CD8-positive, alpha-beta memory T cell (primary cell): Measurements from ENCODE around the gene VAV2. TPM values are rescaled to one million over a fixed set of nuclear protein-coding genes. Genes with fewer than 3 reads are reported as not detected.
A peak's percentile ranks its signal among the peaks of the same experiment; 100 is the strongest.

Experiments used
- CTCF ChIA-PET: fragments of 350-600 bp; sonication (Branson Sonifier 250); formaldehyde crosslinking; loops from one replicate; lab custom pipeline; 2021; ENCODE audit warnings: antibody characterized with exemption; lab: Charles Lee
- POLR2A ChIA-PET: fragments of 350-600 bp; sonication (Branson Sonifier 250); formaldehyde crosslinking; loops from one replicate; lab custom pipeline; 2021; ENCODE audit warnings: antibody characterized with exemption; lab: Charles Lee
- DNase-seq, 5 donors: peaks; one replicate each; pipeline versions ENCODE4 v3.0.0 to v3.0.0-alpha.2; 2020 to 2022; ENCODE audit warnings: mixed read lengths in 1 of 5
- H3K27ac ChIP-seq: one replicate; pipeline ENCODE4 v1.7.0; 2013; ENCODE audit warnings: low read depth, mild to moderate bottlenecking, low read length, moderate library complexity
- H3K27me3 ChIP-seq: 2 replicates; pipeline ENCODE4 v1.7.0; 2013; ENCODE audit warnings: low read length, mild to moderate bottlenecking; ENCODE audit not compliant: insufficient read depth, poor library complexity, severe bottlenecking
- H3K36me3 ChIP-seq: 2 replicates; pipeline ENCODE4 v1.7.0; 2013; ENCODE audit warnings: mild to moderate bottlenecking, low read length, moderate library complexity; ENCODE audit not compliant: insufficient read depth
- H3K4me1 ChIP-seq: 2 replicates; pipeline ENCODE4 v1.7.0; 2013; ENCODE audit warnings: mild to moderate bottlenecking, low read length, moderate library complexity; ENCODE audit not compliant: insufficient read depth
- H3K4me3 ChIP-seq: 2 replicates; pipeline ENCODE4 v1.7.0; 2013; ENCODE audit warnings: mild to moderate bottlenecking, low read length
- H3K9me3 ChIP-seq: 2 replicates; pipeline ENCODE4 v1.7.0; 2013; ENCODE audit warnings: mild to moderate bottlenecking, low read length
- H3K27ac Mint-ChIP-seq, 8 donors: one replicate each; pipeline ENCODE4 v1.8.0; 2020 to 2021; ENCODE audit warnings: mixed read lengths in 8 of 8, mild to moderate bottlenecking in 6 of 8, inconsistent platforms in 3 of 8, moderate library complexity in 3 of 8
- H3K27me3 Mint-ChIP-seq, 2 donors: one replicate each; pipeline ENCODE4 v1.8.0; 2020 to 2021; ENCODE audit warnings: mixed read lengths in 2 of 2, mild to moderate bottlenecking in 1 of 2, moderate library complexity in 1 of 2
- H3K36me3 Mint-ChIP-seq, 3 donors: one replicate each; pipeline ENCODE4 v1.8.0; 2020 to 2021; ENCODE audit warnings: mixed read lengths in 3 of 3, inconsistent platforms in 1 of 3, mild to moderate bottlenecking in 1 of 3
- H3K4me1 Mint-ChIP-seq, 3 donors: one replicate each; pipeline ENCODE4 v1.8.0; 2020 to 2021; ENCODE audit warnings: mixed read lengths in 3 of 3, inconsistent platforms in 1 of 3, mild to moderate bottlenecking in 1 of 3
- H3K4me3 Mint-ChIP-seq, 7 donors: one replicate each; pipeline ENCODE4 v1.8.0; 2020 to 2021; ENCODE audit warnings: mixed read lengths in 7 of 7, mild to moderate bottlenecking in 6 of 7, moderate library complexity in 4 of 7, inconsistent platforms in 2 of 7
- H3K9me3 Mint-ChIP-seq, 5 donors: one replicate each; pipeline ENCODE4 v1.8.0; 2020 to 2022; ENCODE audit warnings: mixed read lengths in 5 of 5, mild to moderate bottlenecking in 3 of 5, moderate library complexity in 2 of 5, inconsistent platforms in 1 of 5
- polyA plus RNA-seq: library from polyadenylated mRNA; unstranded; fragments of 300-500 nt; fragmentation: Illumina TruSeq; gene quantifications from one replicate; pipeline ENCODE4 v1.2.3, GENCODE V29; 2021
- total RNA-seq, 2 experiments: library from RNA; stranded (reverse); gene quantifications; one replicate each; pipeline ENCODE4 v1.2.3, GENCODE V29; 2021

The VAV2 gene
- total and polyA plus RNA-seq, 3 experiments from 2014 or later = 1.1 to 7.6 (median 6.0) TPM

DNA sequence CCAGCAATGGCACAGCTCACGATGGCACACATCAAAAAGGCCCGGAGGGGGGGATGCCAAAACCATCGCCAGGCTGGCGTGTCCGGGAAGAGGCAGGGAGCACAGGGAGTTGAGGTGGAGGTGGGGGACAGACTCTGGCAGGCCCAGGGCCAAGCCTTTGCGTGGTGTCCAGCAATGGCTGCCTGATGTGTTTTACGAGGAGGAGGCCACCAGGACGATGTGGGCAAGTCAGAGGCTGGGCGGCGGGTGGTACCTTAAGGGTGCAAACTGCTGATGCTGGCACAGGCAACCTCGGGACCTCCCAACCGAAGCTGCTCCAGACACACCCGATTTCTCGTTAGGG lies 4.7 kb downstream of the VAV2 start:
- H3K4me1 ChIP-seq = no peaks in the 10 kb centered on the region
- DNase-seq = peak in 1 of 5 donors; percentile 19
- ChIA-PET CTCF (no interaction called here), POLR2A (no interaction called here)
- peaks cover 10 to 11% of the 10 kb centered on the region in 2 donors for H3K27me3 Mint-ChIP-seq
- no peak overlapping the region for H3K27ac Mint-ChIP-seq
- H3K4me1 Mint-ChIP-seq = peaks cover 0 to 3% (median 0%) of the 10 kb centered on the region in 3 donors
- no peak overlapping the region for H3K27ac ChIP-seq
- no peaks in the 10 kb centered on the region for H3K9me3 Mint-ChIP-seq
- H3K36me3 Mint-ChIP-seq = peaks cover 0 to 2% (median 0%) of the 10 kb centered on the region in 3 donors
- no peaks in the 10 kb centered on the region for H3K36me3 ChIP-seq
- H3K27me3 ChIP-seq = no peaks in the 10 kb centered on the region
- no peaks in the 10 kb centered on the region for H3K9me3 ChIP-seq
- peak overlapping the region in 1 of 7 donors; percentile 76 for H3K4me3 Mint-ChIP-seq
- H3K4me3 ChIP-seq = no peak overlapping the region

DNA sequence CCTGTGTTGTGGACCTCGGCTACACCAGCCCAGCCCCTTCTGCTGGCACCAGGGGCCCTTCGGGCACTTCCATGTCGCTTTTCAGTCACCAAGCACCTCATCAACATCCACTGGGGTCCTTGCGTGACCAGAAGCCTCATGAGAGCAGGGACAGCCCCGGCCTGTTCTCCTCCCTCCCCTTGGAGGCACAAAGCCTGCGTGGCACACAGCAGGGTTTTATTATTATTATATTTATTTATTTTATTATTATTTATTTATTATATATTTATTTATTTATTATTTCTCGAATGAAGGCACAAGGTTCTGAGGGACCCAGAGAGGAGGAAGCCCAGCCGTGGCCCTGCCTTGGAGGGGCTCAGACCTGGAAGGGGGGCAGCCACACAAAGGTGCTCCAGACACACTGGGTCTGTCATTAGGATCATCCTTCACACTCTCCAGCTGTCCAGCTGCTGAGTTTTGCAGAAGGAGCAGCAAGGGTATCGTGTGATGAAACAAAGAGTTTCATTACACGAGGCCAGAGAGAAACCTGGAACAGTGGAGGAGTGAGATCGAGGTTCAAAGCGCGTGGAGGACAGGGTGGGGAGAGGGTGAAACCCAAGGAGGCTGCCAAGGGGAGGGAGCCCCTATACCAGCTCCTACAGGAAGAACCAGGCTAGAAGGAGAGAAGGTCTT lies 5.2 kb downstream of the VAV2 start:
- DNase-seq = peak in 1 of 5 donors; percentile 20
- Mint-ChIP-seq H3K27ac (no peak overlapping the region), H3K4me1 (peaks cover 0 to 3% (median 0%) of the 10 kb centered on the region in 3 donors), H3K4me3 (no peak overlapping the region), H3K36me3 (peaks cover 0 to 2% (median 0%) of the 10 kb centered on the region in 3 donors), H3K9me3 (no peaks in the 10 kb centered on the region), H3K27me3 (peaks cover 10 to 11% of the 10 kb centered on the region in 2 donors)
- H3K4me3 ChIP-seq = no peak overlapping the region
- no peaks in the 10 kb centered on the region for H3K27me3 ChIP-seq
- CTCF ChIA-PET = no interaction called here
- no peaks in the 10 kb centered on the region for H3K36me3 ChIP-seq
- no peak overlapping the region for H3K27ac ChIP-seq
- POLR2A ChIA-PET = no interaction called here
- H3K4me1 ChIP-seq = no peaks in the 10 kb centered on the region
- no peaks in the 10 kb centered on the region for H3K9me3 ChIP-seq

DNA sequence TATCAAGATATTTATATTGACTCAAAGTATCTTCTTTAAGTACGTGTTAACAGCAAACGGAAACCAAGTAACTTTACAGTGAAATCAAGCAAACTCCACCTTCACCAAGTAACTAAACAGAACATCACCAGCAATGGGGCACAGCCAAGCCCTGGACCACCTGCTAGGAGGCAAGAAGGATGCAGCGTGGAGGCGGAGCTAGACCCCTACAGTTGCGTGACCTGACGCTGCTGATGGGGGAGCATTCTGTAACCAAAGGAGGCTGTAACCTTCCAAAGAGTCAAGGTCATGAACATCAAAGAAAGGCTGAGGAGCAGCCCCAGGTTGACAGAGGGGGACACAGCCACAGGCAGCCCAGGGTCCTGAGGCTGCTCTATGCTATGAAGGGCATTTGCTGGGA lies 6.1 kb downstream of the VAV2 start:
- Histone ChIP-seq H3K4me1 (no peaks in the 10 kb centered on the region), H3K9me3 (no peaks in the 10 kb centered on the region), H3K36me3 (no peaks in the 10 kb centered on the region), H3K27ac (no peak overlapping the region), H3K4me3 (no peak overlapping the region), H3K27me3 (no peaks in the 10 kb centered on the region)
- Mint-ChIP-seq H3K9me3 (no peaks in the 10 kb centered on the region), H3K4me1 (peaks cover 0 to 2% (median 0%) of the 10 kb centered on the region in 3 donors), H3K27ac (no peak overlapping the region), H3K36me3 (peaks cover 0 to 2% (median 0%) of the 10 kb centered on the region in 3 donors), H3K27me3 (peaks cover 10 to 11% of the 10 kb centered on the region in 2 donors), H3K4me3 (peak overlapping the region in 1 of 7 donors; percentile 2)
- CTCF ChIA-PET = no interaction called here
- POLR2A ChIA-PET = no interaction called here
- no peak for DNase-seq

DNA sequence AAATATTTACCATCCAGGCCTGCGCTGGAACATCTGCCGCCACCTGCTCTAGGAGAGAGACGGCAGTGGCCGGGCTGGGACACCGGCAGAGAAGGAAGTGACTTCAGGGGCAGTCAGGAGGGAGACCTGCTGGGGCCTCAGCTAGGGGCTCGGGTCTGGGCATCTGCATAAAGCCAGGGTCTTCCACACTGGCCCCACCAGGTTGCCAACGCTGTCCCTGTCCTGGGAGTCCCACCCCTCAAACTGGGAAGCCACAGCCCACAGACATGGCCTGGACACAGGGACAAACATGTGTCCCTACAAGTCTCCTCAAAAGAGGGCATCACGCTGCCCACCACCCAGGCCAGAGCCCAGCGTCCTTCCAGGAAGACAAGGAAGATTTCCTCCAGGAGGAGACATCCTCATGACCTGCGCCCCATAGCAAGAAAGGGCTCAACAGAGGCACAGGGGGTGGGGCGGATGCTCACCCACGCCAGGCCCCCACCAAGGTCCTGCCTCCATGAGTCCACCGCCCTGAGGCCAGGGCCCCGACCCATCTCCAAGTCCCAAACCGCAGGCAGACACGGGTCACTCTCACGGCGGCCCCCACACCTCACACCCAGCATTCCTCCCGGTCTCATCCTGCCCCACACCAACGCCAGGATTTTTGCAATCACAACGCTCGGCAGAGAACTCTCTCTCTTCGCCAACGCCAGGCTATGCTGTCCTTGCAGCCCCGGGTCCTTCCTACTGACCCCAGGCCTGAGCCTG lies 9.0 kb downstream of the VAV2 start:
- POLR2A ChIA-PET = no interaction called here

DNA sequence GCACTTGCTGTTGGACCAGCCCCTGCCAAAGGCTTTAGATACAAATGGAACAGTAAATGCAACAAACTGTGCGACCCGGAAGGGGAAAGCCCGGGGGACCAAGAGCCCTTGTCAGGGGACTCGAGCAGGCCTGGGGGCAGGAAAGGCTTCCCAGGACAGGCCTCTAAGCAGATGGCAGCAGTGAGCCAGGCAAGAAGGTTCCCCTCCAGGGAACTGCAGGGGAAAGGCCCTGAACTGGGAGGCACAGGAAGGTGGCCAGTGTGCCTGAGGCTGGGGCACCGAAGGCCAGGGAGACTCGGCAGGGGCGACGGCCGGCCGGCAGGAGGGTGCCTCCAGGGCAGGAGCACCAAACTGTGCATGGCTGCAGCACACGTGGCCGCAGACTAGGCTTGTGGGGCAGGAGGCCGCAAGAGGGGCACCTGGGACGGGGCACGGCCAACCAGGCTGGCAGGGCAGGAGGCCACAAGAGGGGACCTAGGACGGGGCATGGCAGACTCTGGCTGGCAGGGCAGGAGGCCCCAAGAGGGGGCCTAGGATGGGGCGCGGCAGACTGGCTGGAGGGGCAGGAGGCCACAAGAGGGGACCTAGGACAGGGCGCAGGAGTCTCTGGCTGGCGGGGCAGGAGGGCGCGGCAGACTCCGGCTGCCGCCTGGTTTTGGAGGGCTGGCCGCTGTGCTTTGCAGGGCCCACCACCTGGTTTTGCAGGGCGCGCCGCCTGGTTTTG lies 10.0 kb downstream of the VAV2 start:
- H3K9me3 ChIP-seq = no peaks in the 10 kb centered on the region
- no peaks in the 10 kb centered on the region for H3K27me3 ChIP-seq
- no peak overlapping the region for H3K27ac ChIP-seq
- ChIA-PET POLR2A (no interaction called here), CTCF (no interaction called here)
- H3K4me1 Mint-ChIP-seq = no peaks in the 10 kb centered on the region
- no peak overlapping the region for H3K27ac Mint-ChIP-seq
- H3K9me3 Mint-ChIP-seq = no peaks in the 10 kb centered on the region
- no peak overlapping the region for H3K4me3 ChIP-seq
- H3K36me3 ChIP-seq = no peaks in the 10 kb centered on the region
- H3K4me3 Mint-ChIP-seq = no peak overlapping the region
- peaks cover 0 to 4% of the 10 kb centered on the region in 2 donors for H3K27me3 Mint-ChIP-seq
- peaks cover 0 to 2% (median 0%) of the 10 kb centered on the region in 3 donors for H3K36me3 Mint-ChIP-seq
- peak in 1 of 5 donors; percentile 39 for DNase-seq
- no peaks in the 10 kb centered on the region for H3K4me1 ChIP-seq

More for the DNA sequence above, 9.0 kb downstream of the VAV2 start:
- Mint-ChIP-seq H3K36me3 (peaks cover 0 to 2% (median 0%) of the 10 kb centered on the region in 3 donors), H3K4me1 (no peaks in the 10 kb centered on the region), H3K4me3 (no peak overlapping the region), H3K27ac (no peak overlapping the region), H3K9me3 (no peaks in the 10 kb centered on the region), H3K27me3 (peaks cover 0 to 6% of the 10 kb centered on the region in 2 donors)
- Histone ChIP-seq H3K4me3 (no peak overlapping the region), H3K27me3 (no peaks in the 10 kb centered on the region), H3K9me3 (no peaks in the 10 kb centered on the region), H3K27ac (no peak overlapping the region), H3K4me1 (no peaks in the 10 kb centered on the region), H3K36me3 (no peaks in the 10 kb centered on the region)
- CTCF ChIA-PET = no interaction called here
- DNase-seq = peak in 1 of 5 donors; percentile 26

DNA sequence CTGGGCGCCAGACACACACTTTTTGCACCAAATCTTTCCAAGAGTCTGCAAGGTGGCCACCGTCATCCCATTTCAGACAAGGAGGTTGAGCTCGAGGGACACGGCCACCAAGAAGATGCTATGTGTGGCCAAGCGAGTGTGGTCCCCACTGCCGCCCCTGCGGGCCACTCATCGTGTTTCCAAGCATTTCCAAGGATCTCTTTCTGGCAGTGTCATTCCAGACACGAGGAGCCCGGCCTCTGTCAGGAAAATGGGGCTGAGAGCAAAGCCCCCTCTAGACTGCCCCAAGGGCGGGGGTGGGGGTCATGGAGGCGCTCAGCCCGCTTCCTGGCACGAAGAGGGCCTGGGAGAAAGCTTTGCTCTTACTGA lies 10.6 kb downstream of the VAV2 start:
- Mint-ChIP-seq H3K36me3 (peaks cover 0 to 2% (median 0%) of the 10 kb centered on the region in 3 donors), H3K27ac (no peak overlapping the region), H3K4me3 (peak overlapping the region in 1 of 7 donors; percentile 27), H3K9me3 (no peaks in the 10 kb centered on the region), H3K27me3 (peaks cover 0 to 4% of the 10 kb centered on the region in 2 donors), H3K4me1 (no peaks in the 10 kb centered on the region)
- no peak for DNase-seq
- no peaks in the 10 kb centered on the region for H3K27me3 ChIP-seq
- no peaks in the 10 kb centered on the region for H3K36me3 ChIP-seq
- CTCF ChIA-PET = no interaction called here
- POLR2A ChIA-PET = no interaction called here
- no peak overlapping the region for H3K4me3 ChIP-seq
- no peak overlapping the region for H3K27ac ChIP-seq
- no peaks in the 10 kb centered on the region for H3K4me1 ChIP-seq
- no peaks in the 10 kb centered on the region for H3K9me3 ChIP-seq

DNA sequence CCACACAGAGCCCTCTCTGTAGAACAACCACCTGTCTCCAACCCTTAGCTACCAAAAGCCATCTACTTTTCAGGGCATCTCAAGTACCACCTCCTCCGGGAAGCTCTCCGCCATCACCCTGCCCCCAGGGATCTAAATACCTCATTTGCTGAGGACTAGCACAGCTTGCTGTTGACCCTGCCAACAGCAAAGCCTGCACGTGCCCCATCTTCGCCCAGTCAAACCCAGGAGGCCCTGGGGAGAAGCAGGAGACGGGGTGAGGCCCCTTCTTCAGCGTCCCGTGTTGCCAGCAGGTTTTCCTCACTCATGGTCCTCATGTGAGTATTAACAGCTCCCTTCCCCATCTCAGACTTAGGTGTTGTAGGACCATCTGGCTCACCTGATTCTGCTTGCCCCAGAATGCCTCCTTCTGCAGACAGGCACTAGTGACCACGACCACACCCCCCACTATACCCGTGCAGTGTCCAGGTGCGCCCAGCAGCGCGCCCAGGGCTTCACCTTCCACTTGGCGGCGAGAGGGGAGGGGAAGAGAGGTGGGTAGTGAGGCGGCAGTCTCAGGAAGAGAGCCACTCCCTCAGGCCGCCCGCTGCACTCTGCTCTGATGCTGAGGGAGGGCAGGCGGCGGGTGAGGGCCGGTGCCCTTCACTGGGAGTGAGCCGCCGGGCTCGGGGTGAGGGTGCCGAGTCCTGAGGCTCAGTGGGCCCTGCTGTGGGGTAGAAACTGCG lies 11.1 kb downstream of the VAV2 start:
- Mint-ChIP-seq H3K9me3 (no peaks in the 10 kb centered on the region), H3K4me3 (no peak overlapping the region), H3K27me3 (peaks cover 0 to 4% of the 10 kb centered on the region in 2 donors), H3K36me3 (peaks cover 0 to 2% (median 0%) of the 10 kb centered on the region in 3 donors), H3K4me1 (no peaks in the 10 kb centered on the region), H3K27ac (no peak overlapping the region)
- H3K27ac ChIP-seq = no peak overlapping the region
- H3K27me3 ChIP-seq = no peaks in the 10 kb centered on the region
- H3K9me3 ChIP-seq = no peaks in the 10 kb centered on the region
- no peaks in the 10 kb centered on the region for H3K36me3 ChIP-seq
- ChIA-PET POLR2A (no interaction called here), CTCF (interaction anchor here (1.3 kb wide), 1 partner anchor 199 kb away, joined by 3 read pairs; no protein-coding TSS in a partner anchor)
- no peaks in the 10 kb centered on the region for H3K4me1 ChIP-seq
- no peak overlapping the region for H3K4me3 ChIP-seq
- no peak for DNase-seq
